LNCAP (cell line): ENCODE measurements around the gene EIF5B.

Experiments
- CTCF ChIP-seq: fragments of 450-650 bp; IDR thresholded peaks from 2 replicates; pipeline ENCODE4 v1.5.1; 2017; ENCODE audit warnings: mild to moderate bottlenecking

The EIF5B gene

GRCh38 chr2:99410276-99410675, 73.1 kb downstream of the EIF5B start:
- no peak for TF ChIP-seq CTCF

GRCh38 chr2:99414566-99414965, 77.4 kb downstream of the EIF5B start:
- no peak for TF ChIP-seq CTCF

GRCh38 chr2:99417396-99417795, 80.2 kb downstream of the EIF5B start:
- TF ChIP-seq CTCF, result no peak

GRCh38 chr2:99420031-99420430, 82.8 kb downstream of the EIF5B start:
- no peak for TF ChIP-seq CTCF

GRCh38 chr2:99420751-99421299, 83.6 kb downstream of the EIF5B start:
- TF ChIP-seq CTCF, result no peak

- TF ChIP-seq CTCF, result no peak
These were observed 84.3 kb downstream of the EIF5B start for GRCh38 chr2:99421469-99421868.

- no peak for TF ChIP-seq CTCF
These were observed 85.4 kb downstream of the EIF5B start for GRCh38 chr2:99422599-99422998.

GRCh38 chr2:99424371-99424770, 87.2 kb downstream of the EIF5B start:
- no peak for TF ChIP-seq CTCF
